ENCODE measurements around the gene KRT72. TPM values are rescaled to one million over a fixed set of nuclear protein-coding genes. Genes with fewer than 3 reads are reported as not detected.

The KRT72 gene
- not detected for polyA plus RNA-seq (2013, experiment 1 of 2)
- polyA plus RNA-seq (2013, experiment 2 of 2) = not detected

DNA sequence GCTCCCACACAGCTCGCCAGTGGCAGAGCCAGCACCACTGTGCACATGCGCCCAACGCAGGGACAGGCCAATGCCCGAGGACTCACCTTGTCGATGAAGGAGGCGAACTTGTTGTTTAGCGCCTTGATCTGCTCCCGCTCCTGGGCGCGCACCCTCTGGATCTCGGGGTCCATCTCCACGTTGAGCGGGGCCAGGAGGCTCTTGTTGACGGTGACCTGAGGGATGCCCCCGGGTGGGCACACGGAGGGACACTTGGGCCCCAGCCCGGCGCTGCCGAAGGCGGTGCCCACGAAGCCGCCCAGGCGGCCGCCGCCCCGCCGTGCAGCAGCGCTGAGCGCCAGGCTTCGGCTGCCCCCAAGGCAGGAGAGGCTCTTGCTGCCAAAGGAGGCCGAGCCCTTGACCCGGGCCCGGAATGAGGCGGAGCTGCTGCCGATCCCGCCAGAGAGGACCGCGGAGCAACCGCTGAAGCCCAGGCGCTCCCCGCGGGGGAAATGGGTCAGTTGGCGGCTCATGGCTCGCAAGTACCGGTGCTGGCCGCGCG lies at the start of gene KRT72:
Gene KRT72 (minus strand): TSS at position 523 of the 541 bp plus-strand sequence. CDS start 11 bp downstream, at position 512.
- Histone ChIP-seq H3K9me3 (ENCODE audit: insufficient read depth, low read depth, low read length) (no peaks in the 10 kb centered on the region), H3K27ac (ENCODE audit: low read depth, low read length) (no peak within 1 kb of the TSS), H3K9ac (ENCODE audit: low read depth, low read length) (no peak within 1 kb of the TSS), H3K4me3 (ENCODE audit: low read length) (no peak within 1 kb of the TSS), H3K36me3 (ENCODE audit: insufficient read depth, low read length) (no peaks in the 10 kb centered on the region), H3K4me1 (ENCODE audit: insufficient read depth, low read length) (no peaks in the 10 kb centered on the region), H3K27me3 (ENCODE audit: insufficient read depth, low read length) (peaks cover 5% of the 10 kb centered on the region)
- 95% methylated on average over 48 of the region's 48 CpGs for WGBS

DNA sequence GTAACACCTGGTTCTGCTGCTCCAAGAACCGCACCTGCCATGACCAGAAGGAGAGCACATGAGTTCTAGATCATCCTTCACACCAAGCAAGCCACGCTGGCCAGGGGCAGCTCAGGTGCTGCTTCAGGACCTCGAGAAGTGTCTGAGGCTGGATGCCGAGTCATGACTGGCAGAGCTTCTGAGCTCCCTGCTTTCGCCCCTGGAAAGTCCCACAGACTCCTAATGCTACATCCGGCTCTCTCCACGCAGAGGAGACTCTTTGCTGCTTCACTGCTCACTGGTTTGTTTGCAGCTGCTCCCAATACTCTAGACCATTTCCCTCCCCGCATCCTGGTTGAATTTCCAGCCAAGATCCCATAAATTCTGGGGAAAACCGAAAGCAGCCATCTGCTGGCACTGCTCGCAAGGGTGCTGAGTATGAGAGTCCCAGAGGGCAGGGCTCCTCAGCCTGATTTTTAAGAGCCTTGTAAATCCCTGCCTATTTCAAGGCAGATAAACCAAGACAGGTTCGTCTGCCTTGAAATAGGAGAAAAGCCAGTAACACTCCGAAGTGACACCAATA lies 49.3 kb upstream of the KRT72 start:
- Histone ChIP-seq H3K9me3 (ENCODE audit: insufficient read depth, low read depth, low read length) (peaks cover 3% of the 10 kb centered on the region; the same call in 1 of the 2 replicates), H3K27ac (ENCODE audit: low read depth, low read length) (no peak overlapping the region), H3K9ac (ENCODE audit: low read depth, low read length) (no peak overlapping the region), H3K4me3 (ENCODE audit: low read length) (no peak overlapping the region), H3K27me3 (ENCODE audit: insufficient read depth, low read length) (no peaks in the 10 kb centered on the region; the same call in 1 of the 2 replicates), H3K36me3 (ENCODE audit: insufficient read depth, low read length) (no peaks in the 10 kb centered on the region), H3K4me1 (ENCODE audit: insufficient read depth, low read length) (no peaks in the 10 kb centered on the region)
- WGBS = 93% methylated on average over 12 of the region's 12 CpGs

DNA sequence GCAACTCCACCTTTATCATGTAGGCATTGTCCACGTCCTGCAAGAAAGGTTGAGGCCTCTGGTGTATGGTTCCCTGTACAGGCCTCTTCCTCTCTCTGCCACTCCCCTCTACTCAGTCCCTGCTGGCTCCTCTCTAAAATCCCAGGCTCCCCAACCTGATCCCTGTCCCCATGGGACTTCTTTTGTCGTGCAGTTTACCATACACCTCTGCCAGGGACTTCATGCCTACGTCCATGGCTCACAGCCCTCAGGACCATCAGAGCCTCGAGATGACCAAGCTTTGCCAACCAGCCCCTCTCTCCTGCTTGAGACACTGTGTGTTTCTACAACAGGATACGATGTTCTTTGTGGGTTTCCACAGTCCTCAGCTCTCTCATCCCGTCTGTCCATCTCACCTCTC lies 47.8 kb upstream of the KRT72 start:
- no peaks in the 10 kb centered on the region; the same call in 1 of the 2 replicates for H3K27me3 ChIP-seq (ENCODE audit: insufficient read depth, low read length)
- H3K27ac ChIP-seq (ENCODE audit: low read depth, low read length) = no peak overlapping the region
- no peak overlapping the region for H3K9ac ChIP-seq (ENCODE audit: low read depth, low read length)
- no peaks in the 10 kb centered on the region for H3K4me1 ChIP-seq (ENCODE audit: insufficient read depth, low read length)
- WGBS = 88% methylated on average over 6 of the region's 6 CpGs
- H3K4me3 ChIP-seq (ENCODE audit: low read length) = no peak overlapping the region
- H3K9me3 ChIP-seq (ENCODE audit: insufficient read depth, low read depth, low read length) = peaks cover 3% of the 10 kb centered on the region; the same call in 1 of the 2 replicates
- no peaks in the 10 kb centered on the region for H3K36me3 ChIP-seq (ENCODE audit: insufficient read depth, low read length)

DNA sequence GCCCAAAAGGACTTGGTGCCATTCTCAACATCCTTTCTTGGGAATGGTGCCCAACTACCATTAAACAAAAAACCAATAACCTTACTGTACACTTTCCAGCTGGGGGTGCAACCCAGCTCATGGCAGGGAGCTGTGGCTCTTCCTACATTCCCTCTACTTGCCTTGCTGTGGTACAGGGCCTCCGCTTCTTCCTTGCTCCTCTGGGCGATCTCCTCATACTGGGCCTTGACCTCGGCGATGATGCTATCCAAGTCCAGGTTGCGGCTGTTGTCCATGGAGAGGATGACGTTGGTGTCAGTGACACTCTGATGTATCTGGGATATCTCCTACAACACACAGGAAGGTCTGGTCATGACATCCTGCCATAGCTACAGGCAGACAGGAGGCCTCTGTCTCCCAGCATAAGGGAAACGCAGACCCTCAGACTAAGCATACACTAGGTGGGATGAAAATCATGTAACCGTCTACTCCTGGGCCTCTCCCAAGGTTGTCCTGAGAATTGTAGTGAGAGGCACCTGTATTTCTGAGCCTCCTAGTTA lies 46.8 kb upstream of the KRT72 start:
- Histone ChIP-seq H3K36me3 (ENCODE audit: insufficient read depth, low read length) (no peaks in the 10 kb centered on the region), H3K27me3 (ENCODE audit: insufficient read depth, low read length) (no peaks in the 10 kb centered on the region), H3K27ac (ENCODE audit: low read depth, low read length) (no peak overlapping the region), H3K9me3 (ENCODE audit: insufficient read depth, low read depth, low read length) (peaks cover 3% of the 10 kb centered on the region; the same call in 1 of the 2 replicates), H3K9ac (ENCODE audit: low read depth, low read length) (no peak overlapping the region), H3K4me1 (ENCODE audit: insufficient read depth, low read length) (no peaks in the 10 kb centered on the region), H3K4me3 (ENCODE audit: low read length) (no peak overlapping the region)
- WGBS = 97% methylated on average over 8 of the region's 8 CpGs

DNA sequence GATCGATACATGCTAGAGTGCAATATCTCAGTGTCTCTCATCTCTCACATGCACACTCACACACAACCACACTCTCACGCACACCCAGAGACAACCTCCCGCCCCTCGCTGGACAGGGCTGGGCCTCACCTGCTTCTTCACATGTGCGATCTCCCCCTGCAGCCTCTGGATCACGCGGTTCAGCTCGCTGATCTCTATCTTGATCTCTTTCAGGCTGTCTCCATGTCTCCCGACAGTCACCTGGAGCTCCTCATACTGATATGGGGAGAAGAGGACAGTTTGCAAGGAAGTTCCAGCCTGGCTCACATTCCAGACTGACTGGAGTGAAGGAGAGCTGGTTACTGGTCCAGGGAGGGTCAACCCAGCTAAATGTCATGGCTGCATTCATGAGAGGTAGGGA lies 46.3 kb upstream of the KRT72 start:
- Histone ChIP-seq H3K9me3 (ENCODE audit: insufficient read depth, low read depth, low read length) (peaks cover 3% of the 10 kb centered on the region; the same call in 1 of the 2 replicates), H3K4me3 (ENCODE audit: low read length) (no peak overlapping the region), H3K27ac (ENCODE audit: low read depth, low read length) (no peak overlapping the region), H3K9ac (ENCODE audit: low read depth, low read length) (no peak overlapping the region), H3K36me3 (ENCODE audit: insufficient read depth, low read length) (no peaks in the 10 kb centered on the region), H3K27me3 (ENCODE audit: insufficient read depth, low read length) (no peaks in the 10 kb centered on the region), H3K4me1 (ENCODE audit: insufficient read depth, low read length) (no peaks in the 10 kb centered on the region)
- WGBS = 96% methylated on average over 9 of the region's 9 CpGs

DNA sequence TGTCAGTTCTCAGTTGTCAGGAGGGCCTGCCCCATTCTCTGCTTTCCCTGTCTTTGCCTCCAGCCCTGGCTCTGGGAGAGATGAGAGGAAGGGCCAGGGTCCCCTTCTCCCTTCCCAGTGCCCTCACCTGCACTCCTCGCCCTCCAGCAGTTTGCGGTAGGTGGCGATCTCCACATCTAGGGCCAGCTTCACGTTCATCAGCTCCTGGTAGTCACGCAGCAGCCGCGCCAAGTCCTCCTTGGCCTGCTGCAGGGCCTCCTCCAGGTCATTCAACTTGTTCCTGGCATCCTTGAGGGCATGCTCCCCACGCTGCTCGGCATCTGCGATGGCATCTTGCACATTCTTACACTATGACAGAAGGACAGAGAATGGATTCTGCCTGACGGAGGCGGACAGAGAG lies 45.4 kb upstream of the KRT72 start:
- no peaks in the 10 kb centered on the region for H3K27me3 ChIP-seq (ENCODE audit: insufficient read depth, low read length)
- WGBS = 87% methylated on average over 12 of the region's 12 CpGs

DNA sequence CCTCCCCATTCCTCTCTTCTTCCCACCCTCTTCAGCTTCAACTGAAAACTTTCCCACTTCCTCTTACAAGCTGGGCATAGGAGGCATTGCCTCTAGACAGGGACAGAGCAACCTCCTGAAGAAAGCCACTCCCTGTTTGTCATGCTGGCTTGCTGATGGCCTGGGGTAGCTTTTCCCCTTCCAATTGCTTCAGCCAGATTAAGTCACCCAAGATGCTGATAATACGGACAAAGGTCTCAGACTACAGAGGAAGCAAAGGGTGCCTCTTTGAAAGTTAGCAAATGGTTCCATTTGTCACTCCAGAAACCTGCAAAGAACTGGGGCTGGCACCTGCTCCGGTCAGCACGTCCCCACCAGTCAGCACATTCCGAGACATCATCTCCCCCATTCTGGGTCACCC lies 44.7 kb upstream of the KRT72 start:
- WGBS = 88% methylated on average over 4 of the region's 4 CpGs
- Histone ChIP-seq H3K27ac (ENCODE audit: low read depth, low read length) (no peak overlapping the region), H3K4me3 (ENCODE audit: low read length) (no peak overlapping the region), H3K9me3 (ENCODE audit: insufficient read depth, low read depth, low read length) (no peaks in the 10 kb centered on the region), H3K9ac (ENCODE audit: low read depth, low read length) (no peak overlapping the region), H3K36me3 (ENCODE audit: insufficient read depth, low read length) (no peaks in the 10 kb centered on the region), H3K4me1 (ENCODE audit: insufficient read depth, low read length) (no peaks in the 10 kb centered on the region), H3K27me3 (ENCODE audit: insufficient read depth, low read length) (no peaks in the 10 kb centered on the region)

More for the DNA sequence above, 45.4 kb upstream of the KRT72 start:
- H3K27ac ChIP-seq (ENCODE audit: low read depth, low read length) = no peak overlapping the region
- H3K4me1 ChIP-seq (ENCODE audit: insufficient read depth, low read length) = no peaks in the 10 kb centered on the region
- no peaks in the 10 kb centered on the region for H3K36me3 ChIP-seq (ENCODE audit: insufficient read depth, low read length)
- H3K9ac ChIP-seq (ENCODE audit: low read depth, low read length) = no peak overlapping the region
- no peak overlapping the region for H3K4me3 ChIP-seq (ENCODE audit: low read length)
- no peaks in the 10 kb centered on the region for H3K9me3 ChIP-seq (ENCODE audit: insufficient read depth, low read depth, low read length)

DNA sequence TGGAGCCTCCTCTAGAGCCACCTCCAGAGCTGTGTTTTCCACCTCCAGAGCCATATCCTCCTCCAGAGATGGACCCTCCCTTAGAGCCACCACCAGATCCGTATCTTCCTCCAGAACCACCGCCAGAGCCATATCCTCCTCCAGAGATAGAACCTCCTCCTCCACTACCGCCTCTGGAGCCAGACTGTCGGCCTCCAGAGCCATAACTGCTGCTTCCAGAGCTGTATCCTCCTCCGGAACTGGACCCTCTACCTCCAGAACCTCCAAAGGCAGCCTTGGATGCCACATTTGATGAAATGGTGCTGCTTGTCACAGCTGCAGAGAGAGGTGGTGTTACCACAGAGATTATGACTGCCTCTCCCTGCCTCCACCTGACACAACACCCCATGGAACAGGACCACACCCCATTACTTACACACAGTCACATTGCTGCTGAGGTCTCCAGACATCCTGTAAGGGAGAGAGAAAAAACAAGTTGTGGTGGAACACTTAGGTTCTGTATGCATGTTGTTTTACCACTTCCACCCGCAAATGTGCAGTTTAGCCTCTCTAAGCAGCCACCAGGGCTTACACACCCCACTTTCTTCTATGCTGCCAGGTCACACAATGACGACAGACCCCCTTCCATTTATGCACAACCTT lies 44.0 kb upstream of the KRT72 start:
- H3K27ac ChIP-seq (ENCODE audit: low read depth, low read length) = no peak overlapping the region
- no peak overlapping the region for H3K9ac ChIP-seq (ENCODE audit: low read depth, low read length)
- no peaks in the 10 kb centered on the region for H3K9me3 ChIP-seq (ENCODE audit: insufficient read depth, low read depth, low read length)
- 89% methylated on average over 7 of the region's 7 CpGs for WGBS
- H3K36me3 ChIP-seq (ENCODE audit: insufficient read depth, low read length) = no peaks in the 10 kb centered on the region
- H3K4me3 ChIP-seq (ENCODE audit: low read length) = no peak overlapping the region
- H3K4me1 ChIP-seq (ENCODE audit: insufficient read depth, low read length) = no peaks in the 10 kb centered on the region
- no peaks in the 10 kb centered on the region for H3K27me3 ChIP-seq (ENCODE audit: insufficient read depth, low read length)

DNA sequence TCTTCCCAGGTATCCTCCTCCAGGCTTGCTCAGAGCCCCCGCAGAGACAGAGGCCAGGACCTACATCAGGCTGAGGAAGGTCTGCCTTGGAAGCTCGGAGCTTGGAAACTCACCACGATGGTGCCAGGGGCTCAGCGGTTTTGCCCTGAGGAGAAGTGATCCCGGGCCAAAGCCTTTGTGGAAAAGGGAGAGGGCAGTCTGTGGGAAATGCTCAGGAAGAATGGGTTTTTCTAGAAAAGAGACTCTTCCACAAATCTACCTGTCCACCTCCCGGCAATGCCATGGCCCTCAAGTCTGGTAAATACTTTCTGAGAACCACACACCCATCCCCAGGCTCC lies 42.8 kb upstream of the KRT72 start:
- H3K4me3 ChIP-seq (ENCODE audit: low read length) = no peak overlapping the region
- 94% methylated on average over 6 of the region's 6 CpGs for WGBS

DNA sequence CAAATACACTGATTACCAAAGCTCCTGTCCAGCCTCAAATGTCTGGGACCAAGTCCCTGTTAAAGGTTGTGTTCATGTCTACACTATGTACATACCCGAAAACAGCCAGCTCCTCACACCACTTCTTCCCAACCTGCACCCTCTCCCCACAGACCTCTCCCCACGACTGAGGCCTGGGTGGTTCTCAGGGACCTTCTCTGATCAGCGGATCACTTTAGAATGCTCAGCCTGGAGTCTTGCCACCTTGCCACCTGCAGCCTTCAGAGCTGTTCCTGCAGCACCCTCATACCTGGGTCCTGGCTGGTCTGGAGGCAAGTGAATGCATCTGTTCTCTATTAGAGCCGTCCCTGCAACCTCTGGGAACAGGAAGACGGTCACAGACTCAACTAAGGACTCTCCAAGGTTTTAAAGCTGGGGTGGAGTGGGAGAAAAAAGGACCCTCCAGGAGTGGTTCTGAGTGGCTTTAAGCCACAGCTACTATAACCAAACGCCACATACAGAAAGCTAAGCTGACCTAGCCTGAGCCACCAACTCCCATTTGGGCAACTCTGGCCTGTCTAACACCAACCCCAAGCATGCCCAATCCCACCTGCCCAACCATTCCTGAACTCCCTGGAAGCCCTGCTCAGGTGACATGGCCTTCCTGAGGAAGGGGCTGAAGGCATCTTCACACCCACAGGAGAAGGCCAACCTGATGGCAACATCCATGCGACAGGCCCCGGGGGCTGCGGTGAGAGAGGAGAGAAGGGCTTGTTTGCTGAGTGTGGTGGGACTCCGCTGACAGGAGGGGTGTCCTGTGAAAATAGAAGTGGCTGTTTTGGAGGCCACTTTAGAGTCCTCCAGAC lies 42.2 kb upstream of the KRT72 start:
- Histone ChIP-seq H3K27ac (ENCODE audit: low read depth, low read length) (no peak overlapping the region), H3K9me3 (ENCODE audit: insufficient read depth, low read depth, low read length) (no peaks in the 10 kb centered on the region), H3K9ac (ENCODE audit: low read depth, low read length) (no peak overlapping the region), H3K27me3 (ENCODE audit: insufficient read depth, low read length) (no peaks in the 10 kb centered on the region; the same call in 1 of the 2 replicates), H3K4me1 (ENCODE audit: insufficient read depth, low read length) (no peaks in the 10 kb centered on the region), H3K4me3 (ENCODE audit: low read length) (no peak overlapping the region), H3K36me3 (ENCODE audit: insufficient read depth, low read length) (no peaks in the 10 kb centered on the region)
- 85% methylated on average over 10 of the region's 10 CpGs for WGBS

More for the DNA sequence above, 42.8 kb upstream of the KRT72 start:
- no peaks in the 10 kb centered on the region for H3K4me1 ChIP-seq (ENCODE audit: insufficient read depth, low read length)
- H3K27me3 ChIP-seq (ENCODE audit: insufficient read depth, low read length) = no peaks in the 10 kb centered on the region; the same call in 1 of the 2 replicates
- H3K9ac ChIP-seq (ENCODE audit: low read depth, low read length) = no peak overlapping the region
- no peaks in the 10 kb centered on the region for H3K9me3 ChIP-seq (ENCODE audit: insufficient read depth, low read depth, low read length)
- H3K27ac ChIP-seq (ENCODE audit: low read depth, low read length) = no peak overlapping the region
- H3K36me3 ChIP-seq (ENCODE audit: insufficient read depth, low read length) = no peaks in the 10 kb centered on the region

DNA sequence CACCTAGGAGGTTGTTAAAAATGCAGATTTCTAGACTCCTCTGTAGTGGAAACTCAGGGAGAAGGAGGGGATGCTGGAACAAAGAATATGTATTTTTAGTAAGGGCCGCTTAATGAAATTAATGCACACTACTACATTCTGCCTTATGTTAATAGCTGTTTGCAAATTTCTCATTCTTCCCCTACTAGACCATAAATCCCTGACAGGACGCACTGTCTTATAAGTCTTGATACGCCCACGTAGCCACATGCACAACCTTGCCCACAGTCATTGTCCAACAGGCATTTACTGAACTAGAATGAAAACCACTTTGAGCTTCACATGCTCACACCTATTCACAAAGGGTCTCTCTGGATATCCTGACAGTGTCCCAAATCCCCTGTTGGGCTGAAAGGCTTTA lies 40.2 kb upstream of the KRT72 start:
- H3K27ac ChIP-seq (ENCODE audit: low read depth, low read length) = no peak overlapping the region
- 80% methylated on average over 4 of the region's 4 CpGs for WGBS
- H3K36me3 ChIP-seq (ENCODE audit: insufficient read depth, low read length) = no peaks in the 10 kb centered on the region
- no peaks in the 10 kb centered on the region; the same call in 1 of the 2 replicates for H3K27me3 ChIP-seq (ENCODE audit: insufficient read depth, low read length)
- H3K9me3 ChIP-seq (ENCODE audit: insufficient read depth, low read depth, low read length) = no peaks in the 10 kb centered on the region
- H3K9ac ChIP-seq (ENCODE audit: low read depth, low read length) = no peak overlapping the region
- H3K4me3 ChIP-seq (ENCODE audit: low read length) = no peak overlapping the region
- H3K4me1 ChIP-seq (ENCODE audit: insufficient read depth, low read length) = no peaks in the 10 kb centered on the region

All from HUES64 (cell line).